ENCODE results near the gene ADD1. TPM values are rescaled to one million over a fixed set of nuclear protein-coding genes. Genes with fewer than 3 reads are reported as not detected.
"Not testable (repeated sequence)": the region's sequence is repeated elsewhere in the genome, so short reads cannot be mapped to it uniquely, and the experiment has no call there.

The ADD1 gene
- total and polyA plus RNA-seq, 7 donors = 124 to 224 (median 176) TPM

DNA sequence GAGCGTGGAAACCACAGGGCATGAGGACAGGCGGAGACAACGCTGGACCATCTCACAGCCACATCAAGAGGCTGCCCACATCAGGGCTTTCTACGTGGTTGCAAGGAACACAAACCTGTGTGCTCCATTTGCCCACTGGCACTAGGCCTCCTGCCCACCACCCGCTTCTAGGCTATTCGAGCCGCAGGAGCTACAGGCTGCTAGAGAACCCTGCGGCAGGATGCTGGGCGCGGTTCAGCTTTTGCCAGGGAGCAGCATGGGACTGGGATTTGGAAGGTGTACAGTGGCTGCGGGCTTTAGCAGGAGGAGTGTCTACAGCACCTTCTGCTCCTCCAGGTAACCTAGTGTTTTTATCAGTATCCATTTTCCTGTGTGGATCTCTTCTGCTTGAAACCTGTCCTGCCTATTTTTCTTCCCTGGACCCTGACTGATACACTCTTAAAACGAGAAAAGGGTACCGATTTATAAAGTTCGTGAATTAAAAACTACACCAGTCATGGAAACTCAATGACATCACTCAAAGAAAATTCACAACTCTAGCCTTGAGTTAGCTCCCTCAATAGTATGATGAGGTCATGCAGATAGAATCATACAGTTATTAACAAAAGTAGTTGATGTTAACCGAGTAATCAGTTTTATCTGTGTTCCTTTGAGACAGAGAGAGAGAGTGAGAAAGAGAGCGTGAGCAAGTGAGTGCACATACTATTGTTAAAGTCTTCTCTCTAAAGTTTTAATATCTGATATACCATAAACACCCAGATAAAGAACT, 106.8 kb downstream of the ADD1 start:
- TF ChIP-seq CTCF (IDR thresholded peaks at IDR 0.05) = no peak
- no peaks in the 10 kb centered on the region for H3K4me1 ChIP-seq
- H3K4me3 ChIP-seq = no peak overlapping the region
- H3K27me3 ChIP-seq (ENCODE audit: insufficient read depth in 3 of 3, low read length in 2 of 3) = no peaks in the 10 kb centered on the region
- peak in 1 of 2 donors; percentile 40 for DNase-seq
- H3K27ac ChIP-seq = no peak overlapping the region
- H3K9me3 ChIP-seq = no peaks in the 10 kb centered on the region
- 93 to 95% (median 94%) methylated on average over 16 of the region's 16 CpGs for WGBS, 3 donors
- peaks cover 18 to 94% of the 10 kb centered on the region in 2 donors for H3K36me3 ChIP-seq (ENCODE audit: insufficient read depth in 1 of 2, low read depth in 1 of 2)
- no peak for ATAC-seq
- intact Hi-C loops (cut with DNase I) = no loop called here

GRCh38 chr4:2953496-2953895, 109.9 kb downstream of the ADD1 start:
- no peaks in the 10 kb centered on the region for H3K9me3 ChIP-seq
- intact Hi-C loops (cut with DNase I) = no loop called here
- no peak overlapping the region for H3K4me3 ChIP-seq
- no peak for TF ChIP-seq CTCF (IDR thresholded peaks at IDR 0.05)
- H3K4me1 ChIP-seq = peaks cover 11% of the 10 kb centered on the region
- H3K27me3 ChIP-seq (ENCODE audit: insufficient read depth in 3 of 3, low read length in 2 of 3) = no peaks in the 10 kb centered on the region
- DNase-seq = no peak
- 48 to 65% (median 61%) methylated on average over 6 of the region's 6 CpGs for WGBS, 3 donors
- peaks cover 16 to 91% of the 10 kb centered on the region in 2 donors for H3K36me3 ChIP-seq (ENCODE audit: insufficient read depth in 1 of 2, low read depth in 1 of 2)
- no peak for ATAC-seq
- no peak overlapping the region for H3K27ac ChIP-seq

DNA sequence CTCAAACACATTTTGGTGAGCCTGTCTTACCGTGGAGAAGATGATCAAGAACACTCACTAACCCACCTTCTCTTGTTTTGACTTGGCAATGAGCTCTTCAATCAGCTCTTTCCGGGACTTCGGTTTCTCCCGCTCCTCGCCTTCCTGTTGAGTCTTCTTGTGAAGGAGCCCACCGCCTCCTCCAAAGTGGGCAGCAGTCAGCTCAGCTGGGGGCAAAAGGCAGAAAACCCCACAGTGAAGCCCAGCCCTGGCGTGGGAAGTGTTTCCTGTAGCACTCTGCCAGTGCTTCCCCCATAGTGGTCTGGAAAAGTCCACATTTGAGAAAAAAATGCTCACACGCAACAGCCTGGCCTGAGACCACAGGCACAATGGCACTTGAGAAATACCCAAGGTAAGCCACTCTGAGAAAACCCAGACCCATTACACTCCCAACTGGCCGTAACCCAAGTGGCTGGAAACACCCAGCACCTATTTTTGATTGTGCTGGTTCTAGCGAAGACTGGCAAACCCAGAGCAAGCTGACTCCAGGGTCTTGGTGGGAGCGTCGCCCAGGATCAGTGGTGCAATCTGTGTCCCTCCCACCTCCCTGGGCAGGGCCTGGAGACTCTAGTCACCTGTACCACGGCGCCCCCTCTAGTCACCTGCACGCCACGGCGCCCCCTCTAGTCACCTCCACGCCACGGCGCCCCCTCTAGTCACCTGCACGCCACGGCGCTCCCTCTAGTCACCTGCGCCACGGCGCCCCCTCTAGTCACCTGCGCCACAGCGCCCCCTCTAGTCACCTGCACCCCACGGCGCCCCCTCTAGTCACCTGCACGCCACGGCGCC, 110.9 kb downstream of the ADD1 start:
- H3K27ac ChIP-seq = no peak overlapping the region
- ATAC-seq (no peak), DNase-seq (no peak)
- intact Hi-C loops (cut with DNase I) = no loop called here
- no peak overlapping the region for H3K4me3 ChIP-seq
- H3K36me3 ChIP-seq (ENCODE audit: insufficient read depth in 1 of 2, low read depth in 1 of 2) = peaks cover 16 to 81% of the 10 kb centered on the region in 2 donors
- peaks cover 17% of the 10 kb centered on the region for H3K4me1 ChIP-seq
- no peak for TF ChIP-seq CTCF (IDR thresholded peaks at IDR 0.05)
- H3K27me3 ChIP-seq (ENCODE audit: insufficient read depth in 3 of 3, low read length in 2 of 3) = no peaks in the 10 kb centered on the region
- H3K9me3 ChIP-seq = no peaks in the 10 kb centered on the region
- WGBS, 3 donors = 88 to 91% (median 90%) methylated on average over 29 to 33 of the region's 33 CpGs

GRCh38 chr4:2955186-2956044, 111.8 kb downstream of the ADD1 start:
- DNase-seq; H3K4me3 ChIP-seq; H3K27ac ChIP-seq; H3K9me3 ChIP-seq; ATAC-seq; H3K27me3 ChIP-seq (ENCODE audit: insufficient read depth in 3 of 3, low read length in 2 of 3); intact Hi-C loops (cut with DNase I): not testable (repeated sequence)
- H3K36me3 ChIP-seq (ENCODE audit: insufficient read depth in 1 of 2, low read depth in 1 of 2) = peaks cover 14 to 72% of the 10 kb centered on the region in 2 donors
- WGBS, 3 donors = 95 to 97% (median 96%) methylated on average over 31 to 44 of the region's 44 CpGs
- H3K4me1 ChIP-seq = peaks cover 17% of the 10 kb centered on the region
